CD4-positive, alpha-beta T cell treated with Interleukin-4 for 1 hour (primary cell): ENCODE measurements around the gene GTF2I.
"Not testable (repeated sequence)": the region's sequence is repeated elsewhere in the genome, so short reads cannot be mapped to it uniquely, and the experiment has no call there.

Experiments used
- DNase-seq, 2 donors: peaks; one replicate each; pipeline ENCODE4 v3.0.0-alpha.2; 2020 to 2022

Gene GTF2I

GRCh38 chr7:74656837-74657691 is 454 bp upstream of the GTF2I start:
- peak; percentile 97 to 98 for DNase-seq

GRCh38 chr7:74658178-74659004 is 873 bp downstream of the GTF2I start:
- peak; percentile 90 to 91 for DNase-seq

DNA sequence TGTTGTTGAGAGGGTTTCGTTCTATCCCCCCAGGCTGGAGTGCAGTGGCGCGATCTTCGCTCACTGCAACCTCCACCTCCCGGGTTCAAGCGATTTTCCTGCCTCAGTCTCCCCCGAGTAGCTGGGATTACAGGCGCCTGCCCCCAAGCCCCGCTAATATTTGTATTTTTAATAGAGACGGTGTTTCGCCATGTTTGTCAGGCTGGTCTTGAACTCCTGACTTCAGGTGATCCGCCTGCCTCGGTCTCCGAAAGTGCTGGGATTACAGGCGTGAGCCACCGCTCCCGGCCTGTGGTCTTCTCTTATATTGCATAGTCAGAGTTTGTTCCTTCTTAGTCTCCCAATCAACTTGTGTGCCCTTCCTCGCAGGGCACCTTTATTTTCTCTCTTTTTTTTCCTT is 2.7 kb downstream of the GTF2I start:
- not testable (repeated sequence) for DNase-seq

DNA sequence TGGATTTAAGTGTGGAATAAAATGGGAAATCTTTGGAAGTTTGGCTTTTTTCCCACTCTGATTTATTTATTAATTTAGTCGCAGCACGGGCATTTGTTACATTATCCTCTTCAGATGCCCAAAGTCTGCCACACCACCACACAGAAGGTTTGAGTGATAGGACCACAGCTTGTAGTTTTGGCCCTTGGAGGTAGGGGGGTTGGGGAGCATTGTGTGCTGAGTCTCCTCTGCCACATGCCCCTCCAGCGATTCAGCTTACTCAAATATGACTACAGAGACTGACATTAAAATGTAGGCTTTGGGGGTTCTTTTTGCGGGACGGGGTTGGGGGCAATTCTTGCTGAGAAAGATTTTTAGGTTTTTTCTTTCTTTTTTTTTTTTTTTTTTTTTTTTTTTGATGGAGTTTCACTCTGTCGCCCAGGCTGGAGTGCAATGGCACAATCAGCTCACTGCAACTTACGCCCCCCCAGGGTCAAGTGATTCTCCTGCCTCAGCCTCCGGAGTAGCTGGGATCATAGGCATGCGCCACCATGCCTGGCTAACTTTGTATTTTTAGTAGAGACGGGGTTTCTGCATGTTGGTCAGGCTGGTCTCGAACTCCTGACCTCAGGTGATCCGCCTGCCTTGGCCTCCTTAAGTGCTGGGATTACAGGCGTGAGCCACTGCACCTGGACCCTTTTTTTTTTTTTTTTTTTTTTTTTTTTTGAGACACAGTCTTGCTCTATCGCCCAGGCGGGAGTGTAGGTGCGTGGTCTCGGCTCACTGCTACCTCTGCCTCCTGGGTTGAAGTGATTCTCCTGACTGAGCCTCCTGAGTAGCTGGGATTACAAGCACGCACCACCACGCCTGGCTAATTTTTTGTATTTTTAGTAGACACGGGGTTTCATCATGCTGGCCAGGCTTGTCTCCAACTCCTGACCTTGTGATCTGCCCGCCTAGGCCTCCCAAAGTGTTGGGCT is 4.6 kb downstream of the GTF2I start:
- DNase-seq, result not testable (repeated sequence)

- DNase-seq, result no peak
These were observed 7.9 kb downstream of the GTF2I start for GRCh38 chr7:74665296-74665938.

DNA sequence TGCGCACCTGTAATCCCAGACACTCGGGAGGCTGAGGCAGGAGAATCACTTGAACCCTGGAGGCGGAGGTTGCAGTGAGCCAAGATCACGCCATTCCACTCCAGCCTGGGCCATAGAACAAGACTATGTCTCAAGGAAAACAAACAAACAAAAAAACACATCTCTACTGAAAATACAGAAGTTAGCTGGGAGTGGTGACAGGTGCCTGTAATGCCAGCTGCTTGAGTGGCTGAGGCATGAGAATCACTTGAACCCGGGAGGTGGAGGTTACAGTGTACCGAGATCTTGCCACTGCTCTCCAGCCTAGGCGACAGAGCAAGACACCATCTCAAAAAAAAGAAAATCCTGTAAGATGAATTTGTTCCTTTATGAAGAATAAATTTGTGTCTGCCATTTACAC is 9.5 kb downstream of the GTF2I start:
- not testable (repeated sequence) for DNase-seq

GRCh38 chr7:74667520-74667919 is 10.0 kb downstream of the GTF2I start:
- not testable (repeated sequence) for DNase-seq

DNA sequence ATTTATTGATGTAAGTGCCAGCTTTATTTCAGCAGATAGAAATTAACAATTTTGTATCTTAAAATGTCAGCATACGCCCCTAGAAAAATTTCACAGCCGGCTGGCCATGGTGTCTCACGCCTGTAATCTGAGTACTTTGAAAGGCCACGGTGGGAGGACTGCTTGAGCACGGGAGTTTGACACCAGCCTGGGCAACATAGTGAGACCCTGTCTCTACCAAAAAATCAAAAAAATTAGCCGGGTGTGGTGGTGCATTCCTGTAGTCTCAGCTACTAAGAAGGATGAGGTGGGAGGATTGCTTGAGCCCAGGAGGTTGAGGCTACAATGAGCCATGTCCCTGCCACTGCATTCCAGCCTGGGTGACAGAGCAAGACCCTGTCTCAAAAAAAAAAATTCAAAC is 14.1 kb downstream of the GTF2I start:
- DNase-seq, result no peak

DNA sequence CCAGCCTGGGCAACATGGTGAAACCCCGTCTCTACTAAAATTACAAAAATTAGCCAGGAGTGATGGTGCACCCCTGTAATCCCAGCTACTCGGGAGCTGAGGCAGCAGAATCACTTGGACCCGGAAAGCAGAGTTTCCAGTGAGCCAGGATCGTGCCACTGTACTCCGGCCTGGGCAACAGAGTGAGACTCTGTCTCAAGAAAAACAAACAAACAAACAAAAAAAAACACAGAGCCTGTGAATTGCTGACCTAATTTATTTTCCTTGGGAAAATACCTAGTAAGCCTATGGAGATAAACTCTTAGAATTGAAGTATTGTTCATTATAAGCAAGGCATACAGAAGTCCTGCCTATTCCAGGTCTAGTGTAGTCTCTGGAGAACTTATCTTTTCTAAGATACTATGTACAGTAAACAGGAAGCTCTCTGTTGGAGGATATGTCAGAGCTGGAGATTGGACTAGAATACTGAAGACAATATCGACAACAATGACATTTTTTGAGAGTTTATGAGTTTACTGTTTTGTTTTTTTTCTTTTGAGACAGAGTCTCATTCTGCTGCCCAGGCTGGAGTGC is 14.9 kb downstream of the GTF2I start:
- DNase-seq, result no peak

DNA sequence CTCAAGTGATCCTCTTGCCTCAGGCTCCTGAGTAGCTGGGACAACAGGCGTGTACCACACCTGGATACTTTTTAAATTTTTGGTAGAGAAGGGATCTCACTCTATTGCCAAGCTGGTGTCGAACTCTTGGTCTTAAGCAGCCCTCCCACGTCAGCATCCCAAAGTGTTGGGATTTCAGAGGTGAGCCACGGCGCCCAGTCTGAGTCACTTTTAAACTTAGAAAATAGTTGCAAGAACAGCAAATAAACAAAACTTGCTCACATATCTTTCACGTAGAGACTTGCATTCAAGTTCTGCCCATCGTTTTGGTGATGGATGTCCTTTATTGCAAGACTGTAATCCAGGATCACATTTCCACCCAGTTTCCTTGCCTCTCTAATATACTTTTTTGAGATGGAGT is 16.6 kb downstream of the GTF2I start:
- DNase-seq, result no peak

GRCh38 chr7:74682829-74683228 is 25.3 kb downstream of the GTF2I start:
- DNase-seq, result no peak

- no peak for DNase-seq
These were observed 26.3 kb downstream of the GTF2I start for GRCh38 chr7:74683799-74684198.

- DNase-seq, result no peak
These were observed 27.0 kb downstream of the GTF2I start for GRCh38 chr7:74684473-74684872.

DNA sequence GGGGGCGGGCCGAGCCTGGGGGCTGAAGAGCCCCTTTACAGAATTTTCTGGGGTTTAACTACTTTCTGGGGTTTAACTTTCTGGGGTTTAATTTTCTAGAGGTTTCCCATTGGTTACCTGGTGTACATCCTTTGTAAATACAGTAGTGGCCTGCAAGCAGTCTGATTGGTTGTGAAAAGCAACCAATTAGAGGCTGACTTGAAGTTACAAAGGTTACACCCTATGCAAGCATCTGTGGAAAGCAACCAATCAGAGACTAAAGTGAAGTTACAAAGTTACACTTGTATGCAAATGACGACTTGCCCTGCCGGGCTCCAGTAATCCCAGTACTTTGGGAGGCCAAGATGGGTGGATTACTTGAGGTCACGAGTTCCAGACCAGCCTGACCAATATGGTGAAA is 27.4 kb downstream of the GTF2I start:
- no peak for DNase-seq

GRCh38 chr7:74690474-74690873 is 33.0 kb downstream of the GTF2I start:
- DNase-seq, result no peak

- DNase-seq, result not testable (repeated sequence)
These were observed 46.9 kb downstream of the GTF2I start for GRCh38 chr7:74704419-74704818.

GRCh38 chr7:74707238-74707637 is 49.7 kb downstream of the GTF2I start:
- no peak for DNase-seq

DNA sequence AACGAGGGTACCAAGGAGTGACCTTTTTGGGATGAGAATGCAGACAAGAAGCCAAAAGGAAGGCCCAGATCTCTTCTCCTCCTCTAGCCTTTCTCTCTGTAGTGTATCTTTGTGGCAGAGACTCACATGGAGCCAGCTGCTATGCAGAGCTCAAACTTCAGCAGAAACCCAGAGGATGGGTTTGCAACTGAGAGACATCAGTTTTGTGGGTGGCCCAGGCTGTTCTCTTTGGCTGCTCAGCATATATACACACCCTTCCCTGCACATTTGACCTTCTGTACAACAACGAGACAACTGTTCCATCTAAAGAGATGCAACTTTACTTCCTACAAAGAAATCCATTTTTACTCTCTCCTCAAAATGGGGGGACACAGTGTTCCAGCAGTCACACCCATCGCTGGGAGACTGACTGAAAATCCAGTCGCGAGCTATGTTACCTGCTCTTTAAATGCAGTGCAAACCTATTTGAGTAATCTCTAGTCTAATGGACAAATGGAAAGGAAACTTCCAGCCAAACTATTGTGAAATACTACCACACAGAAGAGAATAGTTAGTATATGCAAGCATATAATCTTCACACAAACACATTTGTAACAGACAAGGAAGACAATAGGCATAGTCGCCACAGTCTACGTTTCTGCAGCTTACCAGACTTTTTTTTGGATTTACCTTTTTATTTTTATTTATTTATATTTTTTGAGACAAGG is 51.2 kb downstream of the GTF2I start:
- no peak for DNase-seq

- no peak for DNase-seq
These were observed 52.6 kb downstream of the GTF2I start for GRCh38 chr7:74709880-74710671.

- DNase-seq, result no peak
These were observed 56.0 kb downstream of the GTF2I start for GRCh38 chr7:74713567-74713966.
